ENCODE results near the gene DCTN2.
"Not testable (repeated sequence)": the region's sequence is repeated elsewhere in the genome, so short reads cannot be mapped to it uniquely, and the experiment has no call there.

The DCTN2 gene

DNA sequence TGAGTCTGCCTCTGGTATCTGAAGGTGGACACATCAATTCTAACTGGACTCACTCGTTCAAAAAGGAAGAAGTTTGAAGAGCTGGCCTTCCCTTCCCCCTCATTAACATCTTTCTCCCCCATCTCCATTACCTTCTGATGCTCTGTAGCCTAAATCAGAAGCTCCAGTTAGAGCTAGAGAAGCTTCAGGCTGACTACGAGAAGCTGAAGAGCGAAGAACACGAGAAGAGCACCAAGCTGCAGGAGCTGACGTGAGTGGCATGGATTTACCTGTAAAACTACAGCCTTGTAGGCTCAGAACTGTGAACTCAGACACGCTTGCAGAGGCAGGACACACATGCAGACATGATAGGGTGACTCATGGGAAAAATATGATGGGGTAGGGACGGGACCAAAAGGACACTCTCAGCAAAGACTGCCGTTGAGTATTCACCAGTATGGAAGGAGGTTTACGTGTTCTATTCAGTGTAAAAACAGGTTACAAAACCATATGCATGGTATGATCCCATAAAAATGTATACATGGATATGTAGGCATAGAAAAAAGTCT lies 29.7 kb upstream of the DCTN2 start:
- no peak for DNase-seq (ENCODE audit: low read depth)

- no peak for DNase-seq (ENCODE audit: low read depth)
These were observed 29.0 kb upstream of the DCTN2 start for GRCh38 chr12:57575771-57576612.

DNA sequence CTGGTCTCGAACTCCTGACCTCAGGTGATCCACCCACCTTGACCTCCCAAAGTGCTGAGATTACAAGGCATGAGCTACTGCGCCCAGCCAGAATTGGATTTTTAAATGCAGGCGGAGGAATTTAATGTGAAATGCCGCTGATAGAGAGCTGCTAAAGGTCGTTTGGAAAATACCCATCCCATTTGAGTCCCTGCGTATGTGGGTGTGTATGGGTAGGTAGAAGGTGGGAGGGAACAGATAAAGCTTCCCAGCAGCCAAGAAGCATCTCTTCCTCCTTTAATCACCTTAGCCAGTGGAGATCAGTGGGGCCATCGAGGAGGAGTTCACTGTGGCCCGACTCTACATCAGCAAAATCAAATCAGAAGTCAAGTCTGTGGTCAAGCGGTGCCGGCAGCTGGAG lies 27.8 kb upstream of the DCTN2 start:
- DNase-seq (ENCODE audit: low read depth), result no peak

DNA sequence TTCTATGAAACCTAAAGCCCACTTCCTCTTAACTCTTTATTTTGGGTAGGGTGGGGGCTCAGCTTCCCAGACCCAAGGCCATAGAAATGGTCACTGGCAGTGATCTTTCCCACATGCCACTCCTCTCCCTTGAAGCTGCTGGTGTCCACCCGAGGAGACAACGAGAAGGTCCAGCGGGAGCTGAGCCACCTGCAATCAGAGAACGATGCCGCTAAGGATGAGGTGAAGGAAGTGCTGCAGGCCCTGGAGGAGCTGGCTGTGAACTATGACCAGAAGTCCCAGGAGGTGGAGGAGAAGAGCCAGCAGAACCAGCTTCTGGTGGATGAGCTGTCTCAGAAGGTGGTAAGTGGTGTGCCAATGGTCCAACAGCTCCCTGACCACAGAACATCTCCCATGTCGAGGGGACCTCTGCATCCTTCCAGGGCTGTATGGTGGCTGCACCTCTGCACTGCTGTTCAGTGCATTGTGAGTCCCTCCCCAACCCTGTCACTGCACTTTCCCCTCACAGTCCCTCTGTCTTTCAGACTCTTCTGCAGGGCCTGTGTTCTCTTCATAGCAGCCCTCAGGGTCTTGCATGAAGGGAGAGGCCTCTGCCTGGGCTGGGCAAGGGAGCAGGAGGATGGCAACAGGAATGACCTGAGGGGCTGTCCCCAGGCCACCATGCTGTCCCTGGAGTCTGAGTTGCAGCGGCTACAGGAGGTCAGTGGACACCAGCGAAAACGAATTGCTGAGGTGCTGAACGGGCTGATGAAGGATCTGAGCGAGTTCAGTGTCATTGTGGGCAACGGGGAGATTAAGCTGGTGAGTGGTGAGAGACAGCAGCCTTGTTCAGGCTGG lies 25.2 kb upstream of the DCTN2 start:
- DNase-seq (ENCODE audit: low read depth), result no peak

GRCh38 chr12:57570438-57570837 lies 23.4 kb upstream of the DCTN2 start:
- DNase-seq (ENCODE audit: low read depth), result not testable (repeated sequence)

DNA sequence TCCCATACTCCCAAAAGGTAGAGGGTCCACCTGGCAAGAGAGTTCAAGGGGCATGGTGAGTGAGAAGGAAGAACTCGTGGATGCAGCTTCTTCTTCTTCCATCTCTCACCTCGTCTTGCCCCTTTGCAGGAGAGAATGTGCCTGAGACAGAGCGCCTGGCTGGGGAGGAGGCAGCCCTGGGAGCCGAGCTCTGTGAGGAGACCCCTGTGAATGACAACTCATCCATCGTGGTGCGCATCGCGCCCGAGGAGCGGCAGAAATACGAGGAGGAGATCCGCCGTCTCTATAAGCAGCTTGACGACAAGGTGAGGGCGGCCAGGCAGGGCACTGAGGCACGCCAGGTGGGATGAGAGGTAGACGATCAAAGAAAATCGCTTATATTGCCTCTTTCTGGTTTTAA lies 22.9 kb upstream of the DCTN2 start:
- no peak for DNase-seq (ENCODE audit: low read depth)

DNA sequence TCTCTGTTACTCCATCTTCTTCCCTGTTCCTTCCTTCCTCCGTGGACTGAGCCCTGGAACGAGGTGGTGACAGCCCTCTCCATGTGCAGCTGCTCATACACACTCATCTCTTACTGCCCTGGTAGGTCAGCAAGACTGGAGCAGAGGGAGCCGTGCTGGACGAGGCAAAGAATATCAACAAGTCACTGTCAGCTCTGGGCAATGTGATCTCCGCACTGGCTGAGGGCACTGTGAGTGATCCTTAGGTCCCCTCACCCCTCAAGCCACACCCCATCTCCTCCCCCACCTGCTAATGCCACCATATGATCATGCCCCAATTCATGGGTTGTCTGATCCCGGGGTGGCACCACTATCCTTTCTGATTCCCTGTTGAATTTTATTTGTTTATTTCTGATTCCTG lies 21.8 kb upstream of the DCTN2 start:
- DNase-seq (ENCODE audit: low read depth), result no peak

- no peak for DNase-seq (ENCODE audit: low read depth)
These were observed 17.3 kb upstream of the DCTN2 start for GRCh38 chr12:57564178-57564740.

DNA sequence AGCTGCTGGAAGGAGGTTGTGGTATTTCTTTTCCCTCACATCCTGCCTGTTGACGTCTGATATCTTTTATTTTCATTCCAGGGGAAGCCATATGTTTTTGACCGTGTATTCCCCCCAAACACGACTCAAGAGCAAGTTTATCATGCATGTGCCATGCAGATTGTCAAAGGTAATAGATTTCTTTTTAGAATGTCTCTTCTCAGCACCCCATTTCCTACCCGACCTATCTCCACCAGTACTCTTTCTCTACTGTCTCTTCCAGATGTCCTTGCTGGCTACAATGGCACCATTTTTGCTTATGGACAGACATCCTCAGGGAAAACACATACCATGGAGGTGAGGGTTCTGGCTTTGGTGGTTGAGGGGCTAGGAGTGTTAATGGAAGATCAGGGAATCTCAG lies 16.4 kb upstream of the DCTN2 start:
- no peak for DNase-seq (ENCODE audit: low read depth)

DNA sequence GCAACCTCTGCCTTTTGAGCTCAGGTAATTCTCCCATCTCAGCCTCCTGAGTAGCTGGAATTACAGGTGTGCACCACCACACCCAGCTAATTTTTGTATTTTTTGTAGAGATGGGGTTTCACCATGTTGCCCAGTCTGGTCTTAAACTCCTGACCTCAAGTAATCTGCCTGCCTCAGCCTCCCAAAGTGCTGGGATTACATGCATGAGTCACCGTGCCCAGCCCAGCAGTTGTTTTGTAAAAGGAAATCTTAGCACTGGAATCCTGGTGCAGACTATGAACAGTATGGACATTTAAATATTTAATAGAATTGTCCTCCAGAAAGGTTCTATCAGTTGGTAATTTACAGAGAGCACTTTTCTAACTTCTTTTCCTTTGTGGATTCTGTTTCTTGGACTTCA lies 14.1 kb upstream of the DCTN2 start:
- not testable (repeated sequence) for DNase-seq (ENCODE audit: low read depth)

DNA sequence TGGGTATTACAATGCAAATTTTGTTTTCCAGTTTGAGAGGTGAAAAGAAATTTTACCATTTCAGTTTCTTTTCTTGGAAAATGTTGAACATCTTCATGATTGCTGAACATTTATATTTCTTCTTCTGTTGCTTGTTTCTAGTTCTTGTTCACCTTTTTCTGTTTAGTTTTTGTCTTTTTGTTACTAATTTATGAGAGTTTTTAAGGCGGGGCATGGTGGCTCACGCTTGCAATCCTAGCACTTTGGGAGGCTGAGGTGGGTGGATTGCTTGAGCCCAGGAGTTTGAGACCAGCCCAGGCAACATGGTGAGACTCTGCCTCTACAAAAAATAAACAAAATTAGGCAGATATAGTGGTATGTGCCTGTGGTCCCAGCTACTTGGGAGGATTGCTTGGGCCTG lies 13.5 kb upstream of the DCTN2 start:
- DNase-seq (ENCODE audit: low read depth), result no peak

- DNase-seq (ENCODE audit: low read depth), result no peak
These were observed 11.9 kb upstream of the DCTN2 start for GRCh38 chr12:57558864-57559263.

DNA sequence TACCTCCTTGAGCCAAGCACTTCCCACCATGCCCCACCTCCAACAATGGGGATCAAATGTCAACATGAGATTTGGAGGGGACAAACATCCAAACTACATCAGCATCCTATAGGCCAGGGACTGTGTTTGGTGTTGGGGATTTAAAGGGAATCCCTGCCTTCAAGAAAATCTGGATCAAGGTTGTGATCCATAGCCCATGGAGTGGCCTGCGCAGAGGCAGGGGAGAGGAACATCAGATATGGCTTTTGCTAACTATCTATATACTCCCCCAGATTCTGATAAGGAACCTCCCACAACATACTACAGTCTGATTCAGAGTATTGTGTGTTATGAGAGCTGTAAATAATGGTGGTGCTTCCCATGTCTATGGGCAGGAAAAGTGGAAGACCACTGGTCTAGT lies 7.9 kb upstream of the DCTN2 start:
- no peak for DNase-seq (ENCODE audit: low read depth)

DNA sequence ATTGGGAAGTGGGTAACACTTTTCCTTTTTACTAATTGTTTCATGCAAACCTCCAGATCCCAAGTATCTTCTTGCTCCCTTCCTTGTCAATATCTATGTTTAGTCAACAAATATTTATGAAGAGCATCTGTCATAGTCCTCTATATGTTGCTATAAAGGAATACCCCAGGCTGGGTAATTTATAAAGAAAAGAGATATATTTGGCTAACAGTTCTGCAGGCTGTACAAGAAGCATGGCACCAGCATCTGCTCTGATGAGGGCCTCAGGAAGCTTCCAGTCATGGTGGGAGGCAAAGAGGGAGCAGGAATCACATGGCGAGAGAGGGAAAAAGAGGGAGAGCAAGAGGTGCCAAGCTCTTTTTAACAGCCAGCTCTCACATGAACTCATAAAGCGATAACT lies 7.5 kb upstream of the DCTN2 start:
- DNase-seq (ENCODE audit: low read depth), result no peak

DNA sequence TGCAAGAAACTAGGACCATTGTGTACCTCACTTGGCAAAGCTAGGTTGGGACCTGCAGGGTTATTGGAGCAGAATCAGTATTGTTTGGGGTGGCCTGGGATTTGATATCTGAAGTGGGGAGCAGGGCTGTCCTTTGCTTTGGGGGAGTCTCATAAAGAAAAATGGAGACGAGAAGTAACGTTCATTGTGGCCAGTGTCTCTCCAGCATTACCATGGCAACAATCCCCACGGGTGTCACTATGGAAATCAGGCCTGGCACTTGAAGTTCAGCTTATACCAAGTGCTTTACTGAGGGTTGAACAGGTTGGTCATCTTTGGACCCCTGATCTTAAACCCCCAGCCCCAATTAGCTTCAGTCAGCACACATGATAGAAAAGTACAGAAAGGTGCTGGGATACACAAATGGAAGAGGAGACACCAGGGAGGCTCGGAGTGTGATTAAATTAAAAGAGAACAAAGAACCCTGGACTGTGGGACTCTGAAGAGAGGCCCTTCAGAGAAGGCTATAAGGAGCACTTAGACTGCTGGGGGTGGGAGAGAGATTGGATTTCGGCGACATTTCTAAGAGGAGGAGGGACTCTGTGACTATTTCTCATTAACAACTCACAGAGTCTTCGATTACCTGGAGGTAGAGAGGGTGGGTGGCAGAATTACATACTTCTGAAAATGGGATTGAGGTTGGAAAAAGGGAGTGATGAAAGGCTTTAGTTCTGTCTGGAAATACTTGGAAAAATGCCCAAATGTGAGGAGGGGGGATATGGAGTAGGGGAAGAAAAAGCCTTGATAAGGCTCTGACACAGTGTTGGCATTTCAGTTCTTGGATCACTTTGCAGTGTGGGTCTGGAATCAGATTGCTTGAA lies 6.6 kb upstream of the DCTN2 start:
- DNase-seq (ENCODE audit: low read depth), result no peak

DNA sequence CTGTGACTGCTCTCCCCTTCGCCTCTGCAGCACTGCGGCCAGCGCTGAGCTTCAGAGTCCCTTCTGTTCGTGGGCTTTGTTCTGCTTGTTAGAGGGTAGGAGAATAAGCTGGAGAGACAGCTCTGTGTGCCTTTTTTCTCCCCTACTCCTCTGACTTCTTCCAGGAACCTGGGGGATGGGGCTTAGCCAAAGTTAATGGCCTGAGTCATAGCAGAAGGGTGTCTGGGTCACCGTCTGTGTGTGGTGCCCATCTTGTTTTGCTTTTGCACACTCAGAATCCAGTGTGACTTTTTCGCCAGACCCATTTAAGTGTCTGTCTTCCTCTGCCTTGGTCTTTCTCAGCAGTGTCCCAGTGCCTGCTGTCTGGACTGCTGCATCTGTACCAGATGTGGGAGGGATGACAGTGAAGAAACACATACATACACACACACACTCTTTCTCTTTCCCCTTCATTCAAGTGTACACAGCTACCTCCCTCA lies 5.9 kb upstream of the DCTN2 start:
- no peak for DNase-seq (ENCODE audit: low read depth)

DNA sequence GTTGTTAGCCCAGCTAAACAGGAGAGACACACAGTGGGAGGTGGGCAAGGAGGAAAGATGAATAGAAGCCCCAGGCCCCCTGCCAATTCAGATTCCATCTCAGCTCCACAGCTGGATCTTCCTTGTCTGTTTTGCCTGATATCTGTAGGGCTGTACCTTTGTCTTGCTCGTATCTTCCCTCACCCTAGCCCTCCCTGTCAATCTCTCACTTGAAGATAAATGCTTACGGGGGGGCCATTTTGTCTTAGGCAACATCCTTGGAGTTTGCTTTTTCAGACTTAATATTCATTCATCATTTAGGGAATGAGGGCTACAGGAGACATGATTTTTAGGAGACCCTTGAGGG lies 5.3 kb upstream of the DCTN2 start:
- no peak for DNase-seq (ENCODE audit: low read depth)

GRCh38 chr12:57551637-57552305 lies 4.8 kb upstream of the DCTN2 start:
- no peak for DNase-seq (ENCODE audit: low read depth)

DNA sequence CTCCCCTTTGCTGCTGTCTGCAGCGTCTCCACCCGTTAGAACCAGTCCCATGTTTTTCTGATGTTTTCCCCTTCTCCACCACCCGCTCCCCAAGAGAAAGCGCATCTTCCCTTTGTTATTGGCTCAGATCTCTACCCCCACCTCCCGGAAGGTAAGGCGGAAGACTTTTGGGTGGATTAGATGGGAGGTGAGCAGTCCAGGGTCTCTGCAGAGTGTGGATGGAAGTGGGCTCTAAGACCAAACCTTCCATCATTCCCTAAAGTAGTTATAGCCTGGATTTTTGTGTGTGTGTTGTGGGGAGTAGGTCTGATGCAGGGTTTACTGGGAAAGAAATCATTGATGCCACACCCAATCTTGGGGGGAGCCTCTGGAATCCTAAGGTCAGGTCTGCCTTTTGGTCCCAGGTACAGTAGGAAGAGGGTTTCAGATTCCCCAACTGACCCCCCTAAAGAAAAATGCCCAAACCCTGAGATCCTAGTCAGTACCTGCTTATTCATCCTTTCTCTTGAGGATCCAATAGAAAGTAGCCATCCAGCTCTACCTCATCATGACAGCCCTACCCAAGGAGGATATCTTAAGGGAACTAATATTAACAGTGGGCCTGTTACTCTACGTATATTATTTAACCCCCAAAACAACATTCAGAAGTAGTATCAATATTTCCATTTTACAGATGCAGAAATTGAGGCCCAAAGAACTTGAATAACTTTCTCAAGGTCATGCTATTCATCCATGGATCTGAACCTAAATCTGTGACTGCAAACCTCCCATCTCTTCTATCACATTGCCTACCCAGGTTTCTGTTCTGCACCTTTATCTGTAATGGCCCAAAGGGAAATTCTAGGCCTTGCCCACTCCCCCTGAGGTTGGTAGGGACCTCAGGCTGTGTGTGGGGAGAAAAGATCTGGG lies 3.9 kb upstream of the DCTN2 start:
- no peak for DNase-seq (ENCODE audit: low read depth)

All from stimulated activated CD8-positive, alpha-beta memory T cell treated with anti-CD3 and anti-CD28 coated beads, Interleukin-4, amount 100 ng/mL, for 24 hours (primary cell).